GM18520 (cell line): ENCODE measurements around the gene EFCC1.

Experiments
- ATAC-seq: cut with Tn5 transposase; IDR thresholded peaks from one replicate; pipeline ENCODE4 v1.9.1; 2021; ENCODE audit not compliant: unreplicated experiment

EFCC1 gene, protein sequence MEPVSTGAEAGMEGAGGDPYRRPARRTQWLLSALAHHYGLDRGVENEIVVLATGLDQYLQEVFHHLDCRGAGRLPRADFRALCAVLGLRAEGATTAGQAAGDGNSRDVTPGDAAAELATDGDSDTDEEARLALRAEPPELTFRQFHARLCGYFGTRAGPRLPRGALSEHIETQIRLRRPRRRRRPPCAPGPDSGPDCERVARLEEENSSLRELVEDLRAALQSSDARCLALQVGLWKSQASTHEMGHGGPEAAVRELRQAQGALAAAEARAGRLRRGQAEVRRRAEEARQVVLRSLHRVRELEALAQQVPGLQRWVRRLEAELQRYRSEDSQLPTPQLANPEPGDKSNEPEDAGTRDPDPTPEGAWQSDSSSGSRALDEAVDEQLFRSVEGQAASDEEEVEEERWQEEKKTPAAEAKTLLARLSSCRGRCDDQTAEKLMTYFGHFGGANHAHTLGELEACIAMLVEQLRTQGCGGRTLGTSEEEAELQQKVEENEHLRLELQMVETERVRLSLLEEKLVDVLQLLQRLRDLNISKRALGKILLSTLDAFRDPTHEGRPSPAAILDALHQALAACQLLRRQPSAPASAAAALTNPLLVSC

DNA sequence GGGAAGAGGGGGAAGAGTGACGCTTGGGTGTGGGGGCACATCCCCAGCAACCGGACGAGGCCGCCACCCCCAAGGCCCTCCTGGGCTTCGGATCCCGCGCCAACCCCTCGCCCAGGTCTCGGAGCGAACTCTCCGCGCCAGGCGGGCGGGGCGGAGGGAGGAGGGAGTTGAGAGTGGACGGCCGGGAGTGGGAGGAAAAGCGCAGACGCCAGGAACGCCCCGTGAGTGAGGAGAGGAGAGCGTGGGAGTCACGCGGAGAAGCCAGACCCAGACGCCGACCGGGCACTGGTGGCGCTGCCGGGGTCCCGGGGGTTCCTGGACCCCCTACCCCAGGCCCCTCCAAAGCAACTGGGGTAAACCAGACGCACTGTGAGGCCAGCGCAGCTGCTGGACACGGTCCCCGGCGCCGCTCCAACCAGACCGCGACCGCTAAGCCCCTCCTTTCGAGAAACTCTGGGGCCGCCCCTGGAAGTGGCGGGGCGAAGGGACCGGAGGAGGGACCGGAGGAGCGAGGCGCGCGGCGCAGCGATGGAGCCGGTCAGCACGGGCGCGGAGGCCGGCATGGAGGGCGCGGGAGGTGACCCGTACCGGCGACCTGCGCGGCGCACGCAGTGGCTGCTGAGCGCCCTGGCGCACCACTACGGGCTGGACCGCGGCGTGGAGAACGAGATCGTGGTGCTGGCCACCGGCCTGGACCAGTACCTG, at the start of gene EFCC1:
Gene EFCC1, plus strand, starts transcription at position 204 of the 705 bp plus-strand sequence. Its CDS starts 325 bp downstream, at position 529.
- ATAC-seq = no peak

DNA sequence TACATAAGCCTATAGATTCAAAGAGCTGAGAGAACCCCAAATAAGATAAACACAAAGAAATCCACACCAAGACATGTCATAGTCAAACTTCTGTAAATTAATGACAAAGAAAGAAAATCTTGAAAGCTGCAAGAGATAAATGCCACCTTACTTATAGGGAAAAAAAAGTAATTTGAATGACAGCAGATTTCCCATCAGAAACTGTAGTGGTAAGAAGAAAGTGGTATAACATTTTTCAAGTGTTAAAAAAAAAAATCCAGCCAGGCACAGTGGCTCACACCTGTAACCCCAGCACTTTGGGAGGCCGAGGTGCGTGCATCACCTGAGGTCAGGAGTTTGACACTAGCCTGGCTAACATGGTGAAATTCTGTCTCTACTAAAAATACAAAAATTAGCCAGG, 44.7 kb upstream of the EFCC1 start:
- no peak for ATAC-seq

DNA sequence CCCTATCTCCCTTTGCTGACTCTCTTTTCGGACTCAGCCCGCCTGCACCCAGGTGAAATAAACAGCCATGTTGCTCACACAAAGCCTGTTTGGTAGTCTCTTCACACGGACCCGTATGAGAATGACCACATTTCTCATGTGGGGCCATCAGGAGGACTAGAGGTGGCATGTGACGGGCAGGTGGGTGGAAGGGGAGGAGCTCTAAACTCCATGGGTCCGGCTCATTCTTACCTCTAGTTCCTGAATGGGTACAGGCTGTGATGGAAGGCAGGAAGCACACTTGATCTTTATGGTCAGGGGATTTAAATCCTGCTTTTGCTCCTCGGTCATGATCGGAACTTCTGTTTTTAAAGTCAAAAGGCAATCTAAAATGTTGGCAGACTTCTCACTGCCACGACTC, 35.8 kb upstream of the EFCC1 start:
- no peak for ATAC-seq

DNA sequence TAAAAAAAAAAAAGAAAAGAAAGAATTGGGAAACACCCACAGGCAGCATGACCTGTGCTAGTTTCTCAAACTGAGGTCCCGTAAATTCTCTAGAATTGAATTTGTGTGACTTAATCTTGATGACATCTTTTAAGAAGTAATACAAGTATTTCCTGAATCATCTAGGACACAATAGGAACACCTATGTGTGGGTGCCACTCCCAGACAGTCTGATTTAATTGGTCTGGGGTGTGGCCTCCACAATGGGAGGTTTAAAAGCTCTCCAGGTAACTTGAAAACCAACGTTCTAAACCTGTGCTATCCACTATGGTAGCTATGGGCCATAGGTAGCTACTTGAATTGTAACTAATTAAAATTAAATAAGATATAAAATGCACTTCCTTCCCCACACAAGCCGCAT, 35.3 kb upstream of the EFCC1 start:
- ATAC-seq = no peak

DNA sequence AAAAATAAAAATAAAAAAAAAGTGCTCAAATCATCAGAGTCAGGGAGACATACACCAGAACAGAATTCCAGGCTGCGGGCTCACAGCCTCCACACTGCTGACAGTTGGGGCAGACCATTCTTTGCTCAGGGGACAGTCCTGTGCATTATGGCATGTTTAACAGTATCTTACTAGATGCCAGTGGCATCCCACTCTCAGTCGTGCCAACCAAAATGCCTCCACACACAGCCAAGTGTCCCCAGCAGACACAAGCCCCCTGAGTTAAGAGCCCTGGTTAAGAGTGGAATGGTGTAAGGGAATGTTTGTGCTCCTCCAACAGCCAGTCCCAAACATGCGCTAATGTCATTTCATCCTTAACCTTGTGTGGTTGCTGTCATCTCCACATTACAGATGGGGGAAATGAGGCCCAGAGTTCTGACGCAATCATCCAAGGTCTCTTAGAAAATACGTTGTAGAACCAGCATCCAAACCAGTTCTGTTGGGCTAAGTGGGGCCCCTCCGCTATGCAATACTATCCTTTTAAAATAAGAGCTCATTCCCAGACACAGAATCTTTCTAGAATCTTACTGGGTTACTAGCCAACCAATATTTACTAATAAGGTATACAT, 33.3 kb upstream of the EFCC1 start:
- ATAC-seq = no peak

DNA sequence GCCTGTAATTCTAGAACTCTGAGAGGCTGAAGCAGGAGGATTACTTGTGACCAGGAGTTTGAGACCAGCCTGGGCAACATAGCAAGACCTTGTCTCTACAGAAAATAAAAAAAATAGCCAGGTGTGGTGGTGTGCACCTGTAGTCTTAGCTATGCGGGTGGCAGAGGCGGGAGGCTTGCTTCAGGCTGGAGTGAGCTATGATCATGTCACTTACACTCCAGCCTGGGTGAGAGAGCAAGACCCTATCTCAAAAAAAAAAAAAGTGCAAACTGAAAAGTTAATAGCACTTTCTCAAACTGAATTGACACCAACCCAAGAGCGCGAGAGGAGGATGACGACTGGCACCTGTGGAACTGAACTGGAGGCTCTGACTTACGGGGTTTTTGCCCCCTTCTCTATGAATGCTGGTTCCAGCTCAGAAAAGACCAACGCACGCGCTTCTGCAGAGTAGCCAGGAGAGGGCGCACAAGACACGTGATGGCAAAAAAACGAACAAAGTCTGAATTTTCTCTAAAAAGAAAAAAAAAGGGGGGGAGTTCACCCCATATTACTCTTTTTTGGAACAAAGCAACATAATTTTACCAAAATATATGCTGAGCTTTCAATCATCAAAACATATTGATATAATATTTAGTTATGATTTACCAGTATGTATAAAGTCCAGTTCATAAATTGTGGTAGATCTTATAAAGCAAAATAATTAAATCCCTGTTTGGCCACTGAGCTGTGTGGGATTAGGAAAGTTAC, 30.9 kb upstream of the EFCC1 start:
- no peak for ATAC-seq

DNA sequence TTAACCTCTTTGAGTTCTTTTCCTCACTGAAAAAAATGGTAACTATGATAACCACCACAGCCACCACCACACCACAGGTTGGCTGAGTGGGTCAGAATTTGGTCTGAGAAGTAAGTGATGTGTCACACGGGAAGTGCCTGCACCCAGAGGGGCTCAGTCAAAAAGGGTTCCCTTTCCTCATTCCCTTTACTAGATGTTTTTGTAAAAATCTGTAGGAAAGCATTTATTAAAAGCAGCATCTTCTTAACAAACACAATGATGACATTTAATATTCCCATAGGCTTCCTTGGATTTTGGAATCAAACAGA, 30.4 kb upstream of the EFCC1 start:
- no peak for ATAC-seq

DNA sequence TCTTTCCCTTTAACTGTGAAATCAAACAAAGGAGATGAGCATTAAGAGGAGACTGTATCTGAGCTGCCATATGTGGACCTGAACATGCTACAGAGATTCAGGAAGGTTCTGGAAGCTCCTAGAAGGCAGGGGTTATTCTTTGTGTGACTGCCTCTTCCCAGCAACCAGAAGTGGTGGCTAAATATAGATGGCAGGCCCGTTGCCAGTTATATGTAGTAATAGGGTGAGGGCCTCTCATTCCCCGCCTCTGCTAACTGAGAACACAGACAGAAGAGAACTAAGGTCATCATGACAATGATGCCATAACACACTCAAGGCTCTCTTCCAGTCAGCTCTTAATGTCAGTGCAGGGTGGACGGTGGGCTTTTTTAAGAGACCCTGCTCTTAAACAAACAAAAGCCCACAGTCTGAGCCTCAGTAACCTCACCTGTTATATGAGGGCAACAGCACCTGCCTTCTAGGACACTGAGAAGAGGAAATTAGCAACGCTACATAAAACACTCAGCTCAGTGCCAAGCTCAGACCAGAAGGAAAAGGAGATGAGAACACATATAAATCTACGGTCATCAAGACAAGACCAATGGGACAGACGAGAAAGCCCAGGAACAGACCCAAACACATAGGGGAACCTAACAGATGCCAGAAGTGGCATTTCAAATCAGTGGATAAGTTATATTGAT, 29.5 kb upstream of the EFCC1 start:
- no peak for ATAC-seq

DNA sequence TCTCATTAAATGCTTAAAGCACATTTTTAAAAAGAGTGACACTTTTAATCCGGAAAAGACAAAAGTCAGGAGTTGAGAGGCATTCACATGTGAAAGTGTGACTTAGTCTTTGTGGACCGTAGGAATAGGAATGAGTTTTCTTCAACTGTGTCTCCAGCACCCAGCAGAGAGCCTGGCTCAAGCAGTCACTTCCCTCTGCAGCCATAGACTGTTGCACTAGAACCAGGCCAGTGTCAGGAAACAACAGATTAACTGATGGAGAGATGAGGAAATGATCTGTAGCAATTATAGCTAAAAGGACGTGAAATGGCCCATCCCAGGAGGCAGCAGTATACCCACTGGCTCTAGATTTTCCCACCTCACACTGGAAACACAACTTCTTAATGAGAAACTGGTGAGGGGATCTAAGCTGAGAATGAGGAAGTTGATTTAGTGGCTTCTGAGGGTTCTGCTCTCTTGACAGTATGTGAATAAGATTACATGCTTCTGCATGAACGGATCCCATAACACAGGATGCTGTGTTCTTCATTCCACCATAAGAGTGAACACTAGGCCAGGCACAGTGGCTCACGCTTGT, 27.0 kb upstream of the EFCC1 start:
- ATAC-seq = no peak

DNA sequence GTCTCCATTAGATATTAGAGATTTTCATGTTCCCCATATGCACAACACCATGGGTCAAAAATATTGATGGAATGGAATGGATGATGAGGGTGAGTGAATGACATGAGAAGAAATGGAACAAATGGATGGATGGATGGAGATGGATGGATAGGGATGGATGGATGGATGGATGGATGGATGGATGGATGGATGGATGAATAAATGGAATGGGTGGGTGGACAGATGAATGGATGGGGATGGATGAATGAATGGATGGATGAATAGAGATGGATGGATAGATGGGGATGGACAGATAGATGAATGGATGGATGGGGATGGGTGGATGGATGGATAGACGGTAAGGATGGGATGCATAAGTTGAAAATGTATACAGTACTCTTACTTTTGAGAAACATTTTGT, 25.8 kb upstream of the EFCC1 start:
- no peak for ATAC-seq

DNA sequence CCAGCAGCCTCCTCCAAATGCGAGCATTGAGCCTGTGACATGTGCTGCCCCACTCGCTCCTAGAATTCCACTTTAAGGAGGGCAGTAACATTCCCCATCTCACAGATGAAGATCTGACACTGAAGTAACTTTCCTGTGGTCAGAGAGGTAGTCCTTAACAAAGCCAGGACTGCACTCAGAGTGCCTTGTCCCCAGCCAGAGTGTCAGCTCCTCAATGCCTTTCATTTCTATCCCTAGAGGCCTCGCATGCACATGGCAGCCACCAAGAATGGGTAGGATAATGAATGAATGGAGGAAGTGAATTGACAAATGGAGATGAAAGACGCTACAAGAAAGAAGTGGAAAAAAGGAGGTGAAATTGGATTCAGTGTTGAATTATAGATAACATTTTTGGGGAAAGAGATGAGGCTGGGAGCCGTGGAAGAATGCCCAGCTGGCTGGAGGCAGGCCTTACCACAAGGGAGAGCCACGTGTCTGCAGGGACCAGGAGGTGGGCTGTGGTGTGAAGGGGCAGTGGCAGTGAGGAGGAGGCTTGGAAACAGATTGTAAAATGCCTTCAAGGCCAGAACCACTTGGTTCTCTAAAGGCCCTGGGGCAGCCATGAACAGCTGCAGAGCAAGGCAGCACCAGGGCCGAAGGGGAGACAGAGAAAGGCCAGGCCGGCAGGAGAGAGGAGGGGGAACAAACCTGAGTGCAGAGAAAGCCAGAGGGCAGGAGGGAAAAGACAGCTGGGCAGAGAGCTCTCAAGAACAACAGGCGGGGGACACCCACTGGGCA, 17.6 kb upstream of the EFCC1 start:
- no peak for ATAC-seq

DNA sequence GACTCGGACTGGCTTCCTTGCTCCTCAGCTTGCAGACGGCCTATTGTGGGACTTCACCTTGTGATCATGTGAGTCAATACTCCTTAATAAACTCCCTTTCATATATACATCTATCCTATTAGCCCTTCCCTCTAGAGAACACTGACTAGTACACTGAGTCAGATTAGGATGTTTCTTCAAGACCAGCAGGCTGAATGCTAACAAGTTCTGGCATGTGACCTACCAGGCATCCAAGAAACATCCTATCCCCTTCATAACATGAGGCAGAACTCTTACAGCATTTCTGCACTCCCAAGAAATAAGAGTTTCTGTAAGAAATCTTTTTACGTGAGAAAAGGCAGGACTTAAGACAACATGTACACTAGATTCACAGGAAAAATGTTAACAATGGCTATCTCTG, 16.5 kb upstream of the EFCC1 start:
- no peak for ATAC-seq

DNA sequence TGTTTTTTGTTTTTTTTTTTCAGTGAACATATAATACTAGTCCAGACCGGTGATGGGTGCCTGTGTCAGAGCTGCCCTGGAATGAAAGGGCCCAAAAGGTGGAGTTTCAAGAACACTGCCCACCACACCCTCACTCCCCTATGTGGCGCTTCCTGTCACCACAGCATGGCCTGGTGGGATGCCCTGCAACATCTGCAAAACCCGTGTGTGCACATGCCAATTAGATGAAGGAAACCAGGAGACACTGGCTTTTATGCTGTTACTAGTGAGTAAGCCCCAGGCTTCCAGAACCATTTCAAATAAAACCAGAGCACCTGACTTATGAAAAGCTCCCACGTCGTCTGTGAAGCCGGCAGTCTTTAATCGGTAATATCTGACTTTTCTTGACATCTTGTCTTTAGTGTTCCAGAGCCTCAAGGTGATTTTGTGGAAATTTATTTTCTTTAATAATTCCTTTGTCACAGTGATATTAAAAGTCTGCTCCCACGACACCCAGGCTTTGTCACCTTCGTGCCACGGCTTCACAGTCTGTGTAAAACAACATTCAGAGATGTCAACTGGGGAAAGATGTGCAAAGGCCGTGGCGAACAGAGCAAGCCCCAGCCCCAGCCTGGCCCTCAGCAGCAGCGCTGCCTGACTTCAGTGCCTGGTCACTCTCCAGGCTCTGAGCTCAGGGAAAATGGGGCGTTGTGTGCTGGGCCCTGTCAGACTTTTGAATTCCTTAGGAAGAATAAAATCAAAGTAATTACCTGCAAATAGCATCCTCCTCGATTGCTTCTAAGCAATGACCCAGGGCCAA, 13.6 kb upstream of the EFCC1 start:
- ATAC-seq = no peak

DNA sequence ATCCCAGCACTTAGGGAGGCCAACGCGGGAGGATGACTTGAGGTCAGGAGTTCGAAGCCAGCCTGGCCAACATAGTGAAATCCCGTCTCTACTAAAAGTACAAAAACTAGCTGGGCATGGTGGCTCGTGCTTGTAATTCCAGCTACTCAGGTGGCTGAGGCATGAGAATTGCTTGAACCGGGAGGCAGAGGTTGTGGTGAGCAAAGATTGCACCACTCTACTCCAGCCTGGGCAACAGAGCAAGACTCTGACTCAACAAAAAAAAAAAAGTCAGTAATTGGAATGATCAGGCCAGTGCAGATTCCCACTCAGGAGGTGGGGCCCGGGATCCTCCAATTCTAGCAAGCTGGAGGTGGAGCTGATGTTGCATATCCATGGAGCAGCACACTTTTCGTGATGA, 12.8 kb upstream of the EFCC1 start:
- ATAC-seq = no peak

DNA sequence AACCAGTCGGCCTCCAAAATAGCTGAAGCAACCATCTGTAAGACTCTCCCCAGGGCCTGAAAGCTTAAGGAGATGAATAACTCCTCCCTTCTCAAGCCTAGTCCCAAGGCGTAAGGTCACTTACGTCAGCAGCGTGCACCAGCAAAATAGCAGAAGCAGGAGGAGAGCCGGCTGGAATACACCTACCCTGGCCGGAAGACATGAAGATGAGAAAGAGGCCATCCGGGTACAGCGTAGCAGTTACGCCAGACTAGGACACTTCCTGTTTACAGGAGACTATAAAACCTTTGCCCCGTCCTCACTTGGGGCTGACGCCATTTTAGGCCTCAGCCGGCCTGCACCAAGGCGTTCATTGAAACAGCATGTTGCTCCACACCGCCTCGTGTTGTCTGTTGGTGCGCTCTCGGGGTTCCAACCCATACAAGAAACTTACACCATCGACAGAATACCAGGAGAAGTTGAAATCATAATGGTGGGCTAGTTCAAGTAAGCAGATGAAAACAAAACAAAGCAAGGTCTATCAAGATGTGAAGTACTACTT, 9.7 kb upstream of the EFCC1 start:
- no peak for ATAC-seq

DNA sequence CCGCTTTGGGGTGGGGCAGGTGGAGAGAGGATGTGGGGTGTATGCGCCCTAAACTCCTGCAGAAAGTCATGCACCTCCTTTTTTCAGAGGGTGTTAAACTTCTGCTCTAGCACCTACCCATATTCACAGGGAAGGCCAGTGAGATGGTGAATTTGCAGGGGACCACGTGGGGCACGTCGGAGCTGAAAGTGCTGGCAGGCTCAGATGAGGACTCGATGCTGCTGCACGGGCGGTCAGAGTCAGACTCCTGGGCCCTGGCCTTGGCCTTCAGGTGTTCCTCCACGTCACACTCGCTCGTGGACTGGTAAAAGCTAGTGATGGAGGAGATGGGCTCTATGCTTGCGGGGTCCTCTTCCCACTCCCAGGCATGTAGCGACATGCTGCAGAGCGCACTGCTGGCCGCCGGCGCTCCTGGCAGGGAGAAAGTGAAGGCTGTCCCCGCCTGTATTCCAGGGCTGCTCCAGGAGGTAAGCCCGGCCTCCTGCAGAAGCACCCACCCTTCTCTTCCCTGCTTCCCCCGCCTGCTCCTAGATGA, 8.1 kb upstream of the EFCC1 start:
- no peak for ATAC-seq

DNA sequence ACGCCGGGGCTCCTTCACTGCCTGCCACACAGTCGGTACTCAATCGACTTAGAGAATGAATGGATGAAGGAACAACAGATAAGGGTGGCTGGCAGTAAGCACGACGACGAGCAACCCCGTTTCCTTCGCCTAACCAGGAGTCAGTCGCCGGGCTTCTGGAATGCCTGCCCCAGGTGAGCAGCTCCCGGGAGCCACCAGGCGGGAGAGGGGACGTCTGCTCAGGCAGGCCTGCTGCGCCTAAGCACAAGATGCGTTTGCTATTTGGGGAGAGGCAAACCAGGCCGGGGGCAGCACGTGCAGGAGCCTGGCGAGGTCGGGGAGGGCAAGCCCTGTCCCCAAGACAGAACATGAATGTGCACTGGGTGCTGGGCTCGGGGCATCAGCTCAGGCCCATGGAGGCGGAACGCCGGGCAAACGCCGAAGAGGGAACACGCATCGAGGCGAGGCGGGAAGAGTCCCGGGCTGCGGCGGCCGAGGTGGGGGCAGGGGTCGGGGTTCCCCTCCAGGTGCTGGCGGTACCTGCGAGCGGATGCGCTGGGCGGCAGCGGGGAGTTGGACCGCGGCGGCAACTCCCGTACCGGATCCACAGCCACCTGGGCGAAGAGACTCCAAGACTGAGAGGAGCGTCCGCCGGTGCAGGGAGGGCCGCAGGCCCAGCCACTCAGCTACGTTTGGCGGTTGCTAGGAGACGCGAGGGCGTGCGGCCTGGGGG, 7.5 kb upstream of the EFCC1 start, which contains the start of gene CFAP92:
Gene CFAP92, minus strand, starts transcription at position 616 of the 712 bp plus-strand sequence. CDS start 772 bp downstream, outside the sequence.
- ATAC-seq = peak; percentile 52
